Left colon (tissue), 2 donors: Measurements from ENCODE around the gene NUP85. TPM values are rescaled to one million over a fixed set of nuclear protein-coding genes. Genes with fewer than 3 reads are reported as not detected.
"Not testable (repeated sequence)": the region's sequence is repeated elsewhere in the genome, so short reads cannot be mapped to it uniquely, and the experiment has no call there.

Experiments
- ATAC-seq: fragments of 200-7000 bp; cut with Tn5 transposase; one replicate; pipeline ENCODE4 v1.9.1; 2020; ENCODE audit warnings: mild to moderate bottlenecking, moderate library complexity
- DNase-seq, 2 donors: peaks; one replicate each; pipeline ENCODE4 v3.0.0-alpha.2; 2020
- intact Hi-C, 2 donors: fragments of 100-400 bp; cut with DNase I in 1 of 2; cut with micrococcal nuclease in 1 of 2; formaldehyde crosslinking; loops; one replicate each; pipeline versions ENCODE4 v1.11.2 to v1.14.0; 2022; cut with DNase I, micrococcal nuclease
- total RNA-seq, 2 donors: library from RNA; stranded (reverse); fragmentation: NEBNext Ultra II Directional; extraction: Animal tissue kit (Norgen Biotek cat#: 25700); gene quantifications; one replicate each; pipeline ENCODE4 v1.2.1, GENCODE V29; 2021
- donor health status: DM: no; HTN: no; CAD: no.
- donor health status: DM: yes; HTN: yes; CAD: no.

The NUP85 gene
- total RNA-seq, 2 donors from 2014 or later: 43.9 to 56.3 TPM

- ATAC-seq (no peak), DNase-seq (no peak)
- intact Hi-C loops: no loop called here
Measured at GRCh38 chr17:75191584-75191983, 13.9 kb upstream of the NUP85 start.

DNA sequence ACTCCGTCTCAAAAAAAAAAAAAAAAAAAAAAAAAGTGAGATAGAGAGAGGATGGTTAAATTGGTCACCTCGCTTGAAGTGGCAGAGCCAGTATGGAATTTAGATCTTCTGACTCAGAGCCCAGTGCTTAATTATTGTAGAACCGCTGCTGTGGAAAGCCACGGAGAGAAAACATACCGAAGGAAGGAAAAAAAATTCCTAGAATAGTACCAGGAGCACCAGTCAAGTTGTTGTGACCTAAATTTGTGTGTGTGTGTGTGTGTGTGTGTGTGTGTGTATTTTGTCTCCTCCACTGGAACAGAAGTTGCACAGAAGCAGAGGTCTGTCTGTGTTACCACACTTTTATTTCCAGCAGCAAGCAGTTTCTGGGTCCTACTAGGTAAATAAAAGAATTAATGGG, 10.6 kb upstream of the NUP85 start:
- intact Hi-C loops: no loop called here
- DNase-seq (no peak), ATAC-seq (no peak)

- ATAC-seq: no peak
- no peak for DNase-seq
- intact Hi-C loops: loop anchor here in 1 of 2 donors (10.0 kb wide), 1 partner anchor 85 kb away; no protein-coding TSS in a partner anchor
Measured at GRCh38 chr17:75199886-75200618, 5.4 kb upstream of the NUP85 start.

GRCh38 chr17:75205793-75206163, 299 bp downstream of the NUP85 start:
- intact Hi-C loops: loop anchor here in 1 of 2 donors (10.0 kb wide), 1 partner anchor 91 kb away; no protein-coding TSS in a partner anchor
- DNase-seq: no peak
- no peak for ATAC-seq

- not testable (repeated sequence) for ATAC-seq, DNase-seq
- intact Hi-C loops: loop anchor here in 1 of 2 donors (10.0 kb wide), 1 partner anchor 92 kb away; no protein-coding TSS in a partner anchor
Measured at GRCh38 chr17:75207050-75207407, 1.6 kb downstream of the NUP85 start.

DNA sequence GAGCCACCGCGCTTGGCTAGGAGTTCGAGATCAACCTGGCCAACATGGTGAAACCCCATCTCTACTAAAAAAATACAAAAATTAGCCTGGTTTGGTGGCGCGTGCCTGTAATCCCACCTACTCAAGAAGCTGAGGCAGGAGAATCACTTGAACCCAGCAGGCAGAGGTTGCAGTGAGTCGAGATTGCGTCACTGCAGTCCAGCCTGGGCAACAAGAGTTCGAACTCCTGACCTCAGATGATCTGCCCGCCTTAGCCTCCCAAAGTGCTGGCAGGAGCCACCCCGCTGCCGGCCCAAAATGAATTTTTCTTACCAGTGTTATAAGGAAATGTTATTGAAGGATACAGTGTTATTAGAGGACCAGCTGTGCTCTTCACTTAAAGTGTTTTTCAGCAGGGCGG, 2.3 kb downstream of the NUP85 start:
- intact Hi-C loops: loop anchor here in 1 of 2 donors (10.0 kb wide), 1 partner anchor 93 kb away; no protein-coding TSS in a partner anchor
- ATAC-seq (no peak), DNase-seq (no peak)

DNA sequence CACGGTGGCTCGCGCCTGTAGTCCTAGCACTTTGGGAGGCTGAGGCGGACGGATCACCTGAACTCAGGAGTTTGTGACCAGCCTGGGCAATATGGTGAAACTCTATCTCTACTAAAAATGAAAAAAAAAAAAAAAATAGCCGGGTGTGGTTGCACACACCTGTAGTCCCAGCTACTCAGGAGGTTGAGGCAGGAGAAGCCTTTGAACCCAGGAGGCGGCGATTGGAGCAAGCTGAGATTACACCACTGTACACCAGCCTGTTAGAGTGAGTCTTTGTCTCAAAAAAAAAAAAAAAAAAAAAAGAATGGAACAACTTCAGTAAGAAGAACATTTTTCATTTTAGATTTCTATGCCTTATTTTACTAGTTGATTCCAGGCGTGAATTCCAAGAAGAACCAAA, 2.7 kb downstream of the NUP85 start:
- ATAC-seq (no peak), DNase-seq (no peak)
- intact Hi-C loops: loop anchor here in 1 of 2 donors (10.0 kb wide), 1 partner anchor 93 kb away; no protein-coding TSS in a partner anchor

DNA sequence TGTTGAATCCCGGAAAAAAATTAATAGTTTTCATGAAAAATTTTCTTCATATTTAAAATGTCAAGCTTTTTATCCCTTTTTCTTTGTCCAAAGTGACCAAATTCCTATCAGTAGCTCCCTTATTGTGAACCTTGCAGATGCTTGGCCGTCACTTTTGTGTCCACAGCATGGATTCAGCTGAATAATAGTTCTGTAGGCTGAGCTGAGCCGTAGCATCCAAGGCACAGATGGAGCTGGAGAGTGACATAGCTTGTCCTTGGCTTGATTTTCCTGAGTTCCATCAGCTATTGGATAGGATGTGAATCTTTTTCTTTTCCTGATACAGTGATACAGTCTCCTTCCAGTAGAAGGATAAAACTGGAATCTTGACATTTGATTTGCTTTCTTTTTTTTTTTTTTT, 3.6 kb downstream of the NUP85 start:
- DNase-seq (no peak), ATAC-seq (no peak)
- intact Hi-C loops: loop anchor here in 1 of 2 donors (10.0 kb wide), 1 partner anchor 94 kb away; no protein-coding TSS in a partner anchor

DNA sequence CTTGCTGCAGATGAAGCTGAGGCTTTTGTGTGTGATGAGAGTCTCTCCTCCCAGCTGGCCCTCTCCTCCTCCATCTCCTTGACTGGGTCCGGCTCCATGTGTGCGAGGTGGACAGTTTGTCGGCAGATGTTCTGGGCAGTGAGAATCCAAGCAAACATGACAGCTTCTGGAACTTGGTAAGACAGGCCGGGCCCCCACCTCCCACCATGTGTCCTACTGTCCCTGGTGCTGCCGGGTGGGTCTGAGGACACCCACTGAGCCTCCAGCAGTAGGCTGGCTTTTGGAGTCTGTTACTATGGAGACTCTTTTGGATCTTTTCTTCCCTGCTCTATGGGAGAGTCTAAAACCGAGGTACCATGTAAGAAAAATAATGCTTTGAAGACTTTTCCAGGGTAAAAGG, 12.7 kb downstream of the NUP85 start:
- intact Hi-C loops: no loop called here
- DNase-seq (no peak), ATAC-seq (no peak)

GRCh38 chr17:75219815-75220214, 14.3 kb downstream of the NUP85 start:
- intact Hi-C loops: no loop called here
- DNase-seq (no peak), ATAC-seq (no peak)

DNA sequence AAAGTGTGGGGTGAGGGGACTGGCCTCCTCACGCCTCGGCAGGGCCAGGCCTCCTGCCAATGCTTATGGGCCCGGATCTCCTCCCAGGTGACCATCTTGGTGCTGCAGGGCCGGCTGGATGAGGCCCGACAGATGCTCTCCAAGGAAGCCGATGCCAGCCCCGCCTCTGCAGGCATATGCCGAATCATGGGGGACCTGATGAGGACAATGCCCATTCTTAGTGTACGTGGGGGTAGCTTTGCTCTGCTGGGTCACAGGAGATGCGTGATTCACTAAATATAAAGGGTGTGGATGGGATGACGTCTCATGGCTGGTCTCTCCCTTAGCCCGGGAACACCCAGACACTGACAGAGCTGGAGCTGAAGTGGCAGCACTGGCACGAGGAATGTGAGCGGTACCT, 19.5 kb downstream of the NUP85 start:
- intact Hi-C loops: no loop called here
- ATAC-seq (no peak), DNase-seq (no peak)

DNA sequence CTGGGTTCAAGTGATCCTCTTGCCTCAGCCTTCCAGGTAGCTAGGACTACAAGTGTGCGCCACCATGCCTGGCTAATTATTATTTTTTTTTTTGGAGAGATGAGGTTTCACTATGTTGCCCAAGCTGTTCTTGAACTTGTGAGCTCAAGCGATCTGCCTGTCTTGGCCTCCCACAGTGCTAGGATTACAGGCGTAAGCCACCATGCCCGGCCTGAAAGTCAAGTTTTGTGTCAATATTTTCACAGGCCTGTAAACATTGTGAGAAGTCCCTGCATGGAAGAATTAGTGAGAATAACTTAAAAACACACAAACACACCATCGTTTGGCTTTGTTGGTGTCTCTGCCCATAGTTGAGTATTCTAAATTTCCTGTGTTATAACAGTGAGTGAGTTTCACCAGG, 22.2 kb downstream of the NUP85 start:
- intact Hi-C loops: no loop called here
- ATAC-seq (no peak), DNase-seq (no peak)

- DNase-seq: no peak
- peak; percentile 68 for ATAC-seq
- intact Hi-C loops: no loop called here
Measured at GRCh38 chr17:75228305-75228704, 22.8 kb downstream of the NUP85 start.

GRCh38 chr17:75228847-75229246, 23.4 kb downstream of the NUP85 start:
- no peak for DNase-seq
- intact Hi-C loops: no loop called here
- ATAC-seq: peak; percentile 18

DNA sequence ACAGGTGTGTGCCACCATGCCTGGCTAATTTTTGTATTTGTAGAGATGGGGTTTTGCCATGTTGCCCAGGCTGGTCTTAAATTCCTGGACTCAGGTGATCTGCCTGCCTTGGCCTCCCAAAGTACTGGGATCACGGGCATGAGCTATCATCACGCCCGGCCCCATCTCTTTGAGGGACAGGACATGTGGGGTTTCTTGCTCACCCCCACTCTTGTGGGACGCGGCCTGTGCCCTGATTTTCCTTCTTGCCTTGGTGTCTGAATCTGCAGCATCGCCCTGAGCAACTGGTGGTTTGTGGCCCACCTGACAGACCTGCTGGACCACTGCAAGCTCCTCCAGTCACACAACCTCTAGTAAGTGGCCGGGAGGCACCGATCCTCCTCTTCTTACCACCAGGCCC, 25.6 kb downstream of the NUP85 start:
- ATAC-seq: no peak
- intact Hi-C loops: no loop called here

GRCh38 chr17:75231741-75232464, 26.4 kb downstream of the NUP85 start:
- intact Hi-C loops: no loop called here
- ATAC-seq: no peak
- DNase-seq: no peak

More for the DNA sequence above, 25.6 kb downstream of the NUP85 start:
- no peak for DNase-seq

DNA sequence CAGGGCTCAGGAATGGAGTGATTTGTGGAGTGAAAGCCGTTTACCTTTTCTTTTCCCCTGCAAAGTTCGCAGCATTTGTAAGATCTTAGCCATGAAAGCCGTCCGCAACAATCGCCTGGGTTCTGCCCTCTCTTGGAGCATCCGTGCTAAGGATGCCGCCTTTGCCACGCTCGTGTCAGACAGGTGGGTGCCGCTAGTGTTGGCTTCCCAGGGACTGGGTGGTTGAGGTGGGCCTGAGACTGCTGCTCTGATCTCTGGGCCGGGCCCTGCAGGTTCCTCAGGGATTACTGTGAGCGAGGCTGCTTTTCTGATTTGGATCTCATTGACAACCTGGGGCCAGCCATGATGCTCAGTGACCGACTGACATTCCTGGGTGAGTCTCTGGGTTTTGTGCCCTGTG, 27.3 kb downstream of the NUP85 start:
- intact Hi-C loops: no loop called here
- ATAC-seq (no peak), DNase-seq (no peak)

DNA sequence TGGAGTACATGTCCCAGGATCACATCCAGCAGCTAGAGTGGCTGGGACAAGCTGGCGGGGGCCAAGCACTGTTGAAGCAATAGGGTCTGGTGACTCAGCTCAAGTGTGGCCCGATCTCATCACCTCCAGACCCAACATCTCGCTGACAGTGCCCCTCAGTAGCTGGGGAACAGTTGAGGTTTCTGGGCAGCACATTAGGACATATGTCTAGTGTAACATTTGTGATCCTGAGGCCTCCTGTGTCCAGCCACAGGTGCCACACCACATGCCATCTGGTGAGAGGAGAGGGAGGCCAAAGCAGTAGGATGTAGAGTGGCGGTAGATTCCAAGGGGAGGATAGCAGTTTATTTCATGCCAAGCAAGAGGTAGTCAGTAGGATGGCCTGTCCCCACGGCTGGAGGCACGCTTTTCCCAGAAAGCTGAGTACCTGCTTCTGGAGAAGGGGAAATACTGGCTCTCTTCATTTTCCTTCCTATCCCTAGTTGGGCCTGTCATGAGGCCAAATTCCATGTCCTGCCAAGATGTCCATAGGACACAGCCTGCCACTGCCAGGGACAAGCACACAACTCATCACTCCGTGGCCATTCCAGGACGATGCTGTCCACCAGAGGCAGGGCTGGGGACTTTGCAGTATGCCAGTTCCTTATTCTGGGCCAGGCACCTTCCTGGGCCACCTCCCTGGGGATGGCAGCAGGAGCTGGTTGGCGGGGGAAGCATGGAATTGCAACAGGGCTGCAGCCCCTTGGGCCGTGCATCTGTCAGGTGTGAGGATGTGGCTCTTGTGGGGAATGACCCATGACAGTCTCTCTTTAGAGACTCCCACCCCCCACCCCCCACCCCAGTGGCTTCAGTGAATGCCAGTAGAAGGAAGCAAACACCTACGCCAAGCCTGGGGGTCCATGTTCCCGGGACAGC, 31.9 kb downstream of the NUP85 start:
- no peak for DNase-seq

DNA sequence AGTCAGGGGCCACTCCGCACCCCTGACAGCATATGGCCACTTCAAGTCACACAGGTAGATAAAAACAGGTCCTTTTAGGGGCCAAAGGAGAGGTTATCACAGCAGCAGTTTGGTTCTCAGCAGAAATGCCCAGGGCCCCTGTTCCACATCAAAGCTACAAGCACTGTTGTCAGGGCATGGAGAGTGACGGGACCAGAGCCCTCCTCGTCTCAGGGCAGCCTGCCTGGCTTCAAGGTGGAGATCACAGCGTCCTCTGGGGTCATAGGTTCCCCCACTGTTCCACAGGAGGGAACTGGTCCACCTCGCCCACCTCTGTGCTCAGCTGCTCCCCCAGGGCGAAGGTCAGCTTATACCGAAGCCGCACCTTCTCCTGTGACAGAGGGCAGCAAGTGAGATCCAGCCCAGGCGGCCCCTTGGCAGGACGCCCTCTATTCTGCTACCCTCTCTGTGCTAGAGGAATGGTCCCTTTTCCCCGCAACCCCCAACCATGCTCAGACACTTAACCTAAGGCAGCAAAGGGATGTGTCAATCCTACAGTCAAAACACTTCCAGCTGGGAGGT, 32.6 kb downstream of the NUP85 start:
- intact Hi-C loops: no loop called here
- peak; percentile 27 for ATAC-seq
- no peak for DNase-seq

More for the DNA sequence above, 31.9 kb downstream of the NUP85 start:
- ATAC-seq: no peak
- intact Hi-C loops: no loop called here
